ENCODE measurements around the gene SLITRK4.

- TF ChIP-seq CTCF (IDR thresholded peaks at IDR 0.05), result no peak
- no peak for TF ChIP-seq POLR2AphosphoS5 (IDR thresholded peaks at IDR 0.05)
- no peak for TF ChIP-seq POLR2A (IDR thresholded peaks at IDR 0.05)
- no peak for TF ChIP-seq EP300 (IDR thresholded peaks at IDR 0.05)
Measured at GRCh38 chrX:143674926-143675325, 39.0 kb upstream of the SLITRK4 start.
